ENCODE data around the gene FLNA.

DNA sequence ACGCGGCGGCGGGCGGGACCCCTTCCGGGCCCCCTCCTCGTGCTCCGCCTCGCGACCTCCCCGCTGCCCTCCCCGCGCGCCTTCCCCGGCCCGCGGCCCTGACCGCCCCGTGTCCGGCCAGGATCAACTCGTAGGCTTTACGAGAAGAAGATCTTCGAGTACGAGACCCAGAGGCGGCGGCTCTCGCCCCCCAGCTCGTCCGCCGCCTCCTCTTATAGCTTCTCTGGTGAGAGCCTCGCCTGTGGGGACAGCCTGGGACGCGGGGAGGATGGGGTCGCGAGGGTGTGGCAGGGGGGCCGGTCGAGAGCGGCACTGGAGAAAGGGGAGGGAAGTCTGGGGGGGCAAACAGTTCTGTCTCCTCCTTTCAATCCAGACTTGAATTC is 5.1 kb upstream of the FLNA start:
- TF ChIP-seq, protein P1, sequence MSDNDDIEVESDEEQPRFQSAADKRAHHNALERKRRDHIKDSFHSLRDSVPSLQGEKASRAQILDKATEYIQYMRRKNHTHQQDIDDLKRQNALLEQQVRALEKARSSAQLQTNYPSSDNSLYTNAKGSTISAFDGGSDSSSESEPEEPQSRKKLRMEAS (IDR thresholded peaks at IDR 0.05; ENCODE audit: insufficient read depth, insufficient read length): no peak
- no peak for TF ChIP-seq EZH2 (IDR thresholded peaks at IDR 0.05; ENCODE audit: borderline replicate concordance, low read depth, low read length, severe bottlenecking)
- TF ChIP-seq, protein P2, sequence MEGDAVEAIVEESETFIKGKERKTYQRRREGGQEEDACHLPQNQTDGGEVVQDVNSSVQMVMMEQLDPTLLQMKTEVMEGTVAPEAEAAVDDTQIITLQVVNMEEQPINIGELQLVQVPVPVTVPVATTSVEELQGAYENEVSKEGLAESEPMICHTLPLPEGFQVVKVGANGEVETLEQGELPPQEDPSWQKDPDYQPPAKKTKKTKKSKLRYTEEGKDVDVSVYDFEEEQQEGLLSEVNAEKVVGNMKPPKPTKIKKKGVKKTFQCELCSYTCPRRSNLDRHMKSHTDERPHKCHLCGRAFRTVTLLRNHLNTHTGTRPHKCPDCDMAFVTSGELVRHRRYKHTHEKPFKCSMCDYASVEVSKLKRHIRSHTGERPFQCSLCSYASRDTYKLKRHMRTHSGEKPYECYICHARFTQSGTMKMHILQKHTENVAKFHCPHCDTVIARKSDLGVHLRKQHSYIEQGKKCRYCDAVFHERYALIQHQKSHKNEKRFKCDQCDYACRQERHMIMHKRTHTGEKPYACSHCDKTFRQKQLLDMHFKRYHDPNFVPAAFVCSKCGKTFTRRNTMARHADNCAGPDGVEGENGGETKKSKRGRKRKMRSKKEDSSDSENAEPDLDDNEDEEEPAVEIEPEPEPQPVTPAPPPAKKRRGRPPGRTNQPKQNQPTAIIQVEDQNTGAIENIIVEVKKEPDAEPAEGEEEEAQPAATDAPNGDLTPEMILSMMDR (IDR thresholded peaks at IDR 0.05; ENCODE audit: extremely low read depth in 1 of 2, insufficient read depth in 1 of 2, low read depth in 1 of 2, low read length in 2 of 2): no peak
- no peak for TF ChIP-seq POLR2A (IDR thresholded peaks at IDR 0.05; ENCODE audit: low read depth, low read length)
